Thyroid gland (tissue), 4 donors: ENCODE measurements around the gene COL23A1.

Experiments
- CTCF ChIP-seq, 6 experiments: fragments of 200-600 bp in 3 of 6; fragments of 450-650 bp in 3 of 6; sonication (generic) in 3 of 6; IDR thresholded peaks; one replicate each; pipeline ENCODE4 v1.5.1; 2016 to 2019; ENCODE audit warnings: antibody characterized with exemption in 6 of 6, mild to moderate bottlenecking in 2 of 6, inconsistent platforms in 1 of 6, moderate library complexity in 1 of 6
- POLR2A ChIP-seq, 2 donors: fragments of 450-650 bp; IDR thresholded peaks; one replicate each; pipeline ENCODE4 v1.6.1; 2017; ENCODE audit warnings: antibody characterized with exemption in 2 of 2, mild to moderate bottlenecking in 2 of 2, moderate library complexity in 1 of 2

GRCh38 chr5:178201221-178201926, 388.8 kb downstream of the COL23A1 start:
- TF ChIP-seq CTCF (IDR thresholded peaks at IDR 0.05) = no peak
- no peak for TF ChIP-seq POLR2A (IDR thresholded peaks at IDR 0.05)
